ENCODE measurements around the gene RNF114. TPM values are rescaled to one million over a fixed set of nuclear protein-coding genes. Genes with fewer than 3 reads are reported as not detected.

RNF114 gene
- polyA plus RNA-seq, 1 donor from 2014 or later, result 109 TPM

GRCh38 chr20:49983848-49984408 lies 47.7 kb downstream of the RNF114 start:
- H3K27me3 ChIP-seq (ENCODE audit: insufficient read depth, low read depth, low read length), result peaks cover 15% of the 10 kb centered on the region
- no peak overlapping the region for H3K4me2 ChIP-seq (ENCODE audit: low read length)
- no peaks in the 10 kb centered on the region for H3K36me3 ChIP-seq (ENCODE audit: insufficient read depth, low read length)
- H3K9me2 ChIP-seq (ENCODE audit: insufficient read depth, low read length), result no peaks in the 10 kb centered on the region
- no peak for TF ChIP-seq MXI1 (conservative IDR thresholded peaks at IDR 0.05; ENCODE audit: poor library complexity, severe bottlenecking)
- no peak for TF ChIP-seq TAF1 (IDR thresholded peaks at IDR 0.05; ENCODE audit: low read depth)
- no peak for TF ChIP-seq REST (IDR thresholded peaks at IDR 0.05; ENCODE audit: borderline replicate concordance)
- TF ChIP-seq CTCF (IDR thresholded peaks at IDR 0.05; ENCODE audit: poor library complexity, severe bottlenecking), result no peak
- TF ChIP-seq SMC3 (conservative IDR thresholded peaks at IDR 0.05; ENCODE audit: poor library complexity), result no peak
- TF ChIP-seq EZH2 (IDR thresholded peaks at IDR 0.05; ENCODE audit: borderline replicate concordance, insufficient read depth, low read length, poor library complexity, severe bottlenecking), result no peak
- TF ChIP-seq RAD21 (conservative IDR thresholded peaks at IDR 0.05), result no peak
- TF ChIP-seq POLR2AphosphoS5 (IDR thresholded peaks at IDR 0.05), result no peak
- TF ChIP-seq EP300 (conservative IDR thresholded peaks at IDR 0.05; ENCODE audit: poor library complexity, severe bottlenecking), result no peak
- no peak overlapping the region for H3K9ac ChIP-seq (ENCODE audit: low read length)
- no peak overlapping the region for H3K27ac ChIP-seq (ENCODE audit: low read length)
- H3K79me2 ChIP-seq (replicated peaks; ENCODE audit: insufficient read depth, low read length), result no peaks in the 10 kb centered on the region
- no peaks in the 10 kb centered on the region for H4K20me1 ChIP-seq (ENCODE audit: insufficient read depth)
- no peak overlapping the region for H3K4me3 ChIP-seq (ENCODE audit: low read length)
- no peak overlapping the region for H2AFZ ChIP-seq (ENCODE audit: low read depth, low read length)
- H3K9me3 ChIP-seq (ENCODE audit: low read length), result no peaks in the 10 kb centered on the region
- H3F3A ChIP-seq (ENCODE audit: insufficient read depth, low read length, poor library complexity, severe bottlenecking), result no peaks in the 10 kb centered on the region

- peaks cover 15% of the 10 kb centered on the region for H3K27me3 ChIP-seq (ENCODE audit: insufficient read depth, low read depth, low read length)
- no peak overlapping the region for H3K4me2 ChIP-seq (ENCODE audit: low read length)
- H3F3A ChIP-seq (ENCODE audit: insufficient read depth, low read length, poor library complexity, severe bottlenecking), result no peaks in the 10 kb centered on the region
- H3K9me3 ChIP-seq (ENCODE audit: low read length), result no peaks in the 10 kb centered on the region
- H3K36me3 ChIP-seq (ENCODE audit: insufficient read depth, low read length), result no peaks in the 10 kb centered on the region
- no peak overlapping the region for H2AFZ ChIP-seq (ENCODE audit: low read depth, low read length)
- no peaks in the 10 kb centered on the region for H3K79me2 ChIP-seq (replicated peaks; ENCODE audit: insufficient read depth, low read length)
- H4K20me1 ChIP-seq (ENCODE audit: insufficient read depth), result no peaks in the 10 kb centered on the region
- H3K9me2 ChIP-seq (ENCODE audit: insufficient read depth, low read length), result no peaks in the 10 kb centered on the region
- no peak for TF ChIP-seq SMC3 (conservative IDR thresholded peaks at IDR 0.05; ENCODE audit: poor library complexity)
- TF ChIP-seq RAD21 (conservative IDR thresholded peaks at IDR 0.05), result no peak
- TF ChIP-seq EZH2 (IDR thresholded peaks at IDR 0.05; ENCODE audit: borderline replicate concordance, insufficient read depth, low read length, poor library complexity, severe bottlenecking), result no peak
- no peak for TF ChIP-seq CTCF (IDR thresholded peaks at IDR 0.05; ENCODE audit: poor library complexity, severe bottlenecking)
- TF ChIP-seq TAF1 (IDR thresholded peaks at IDR 0.05; ENCODE audit: low read depth), result no peak
- no peak for TF ChIP-seq MXI1 (conservative IDR thresholded peaks at IDR 0.05; ENCODE audit: poor library complexity, severe bottlenecking)
- no peak for TF ChIP-seq REST (IDR thresholded peaks at IDR 0.05; ENCODE audit: borderline replicate concordance)
- TF ChIP-seq EP300 (conservative IDR thresholded peaks at IDR 0.05; ENCODE audit: poor library complexity, severe bottlenecking), result no peak
- no peak for TF ChIP-seq POLR2AphosphoS5 (IDR thresholded peaks at IDR 0.05)
- H3K27ac ChIP-seq (ENCODE audit: low read length), result no peak overlapping the region
- H3K9ac ChIP-seq (ENCODE audit: low read length), result no peak overlapping the region
- H3K4me3 ChIP-seq (ENCODE audit: low read length), result no peak overlapping the region
These were observed 48.4 kb downstream of the RNF114 start for GRCh38 chr20:49984426-49985153.
